Endothelial cell of umbilical vein (primary cell): ENCODE results near the gene TTLL9. TPM values are rescaled to one million over a fixed set of nuclear protein-coding genes. Genes with fewer than 3 reads are reported as not detected.
"Not testable (repeated sequence)": the region's sequence is repeated elsewhere in the genome, so short reads cannot be mapped to it uniquely, and the experiment has no call there.

Source experiments
- BruUV-seq: library from RNA; stranded (reverse); fragments of 400-500 nt; replicated peaks from 2 replicates; lab custom pipeline; 2021; lab: Mats Ljungman, UMichigan
- CTCF ChIA-PET: fragments of 300-600, 350-600 bp; sonication (Branson Sonifier 250); formaldehyde crosslinking; loops from one replicate; lab custom pipeline; 2021; ENCODE audit warnings: antibody characterized with exemption, inconsistent platforms; lab: Charles Lee
- POLR2A ChIA-PET: fragments of 300-600, 350-600 bp; sonication (Branson Sonifier 250); formaldehyde crosslinking; loops from one replicate; lab custom pipeline; 2021; ENCODE audit warnings: antibody characterized with exemption, inconsistent platforms; lab: Charles Lee
- DNase-seq: peaks from one replicate; pipeline ENCODE4 v3.0.0-alpha.2; 2011; ENCODE audit warnings: low read depth, low spot score
- FAIRE-seq: peaks from 2 replicates; lab custom pipeline; 2011; peaks lifted over from hg19 to GRCh38; lab: Jason Lieb, UNC
- H2AFZ ChIP-seq: 2 replicates; pipeline ENCODE4 v1.6.0; 2012; ENCODE audit warnings: low read depth, low read length, control low read depth, inconsistent platforms
- H3K27ac ChIP-seq: 2 replicates; pipeline ENCODE4 v1.5.1; 2011; ENCODE audit warnings: low read depth, mild to moderate bottlenecking, control low read depth, low read length, moderate library complexity; ENCODE audit not compliant: insufficient read depth
- H3K27me3 ChIP-seq, 2 experiments: 2 replicates each; pipeline versions ENCODE4 v1.6.0 to v1.6.1; 2011; ENCODE audit warnings: low read length in 2 of 2, mixed read lengths in 1 of 2; ENCODE audit not compliant: control insufficient read depth in 2 of 2, insufficient read depth in 2 of 2
- H3K36me3 ChIP-seq, 2 experiments: 2 replicates in 1 of 2; 3 replicates in 1 of 2; pipeline ENCODE4 v1.5.1; 2011; ENCODE audit warnings: low read length in 2 of 2, mild to moderate bottlenecking in 1 of 2, moderate library complexity in 1 of 2; ENCODE audit not compliant: control insufficient read depth in 2 of 2, insufficient read depth in 2 of 2; ENCODE audit errors: extremely low read depth in 1 of 2
- H3K4me1 ChIP-seq: 3 replicates; pipeline ENCODE4 v1.5.1; 2011; ENCODE audit warnings: mild to moderate bottlenecking, low read length; ENCODE audit not compliant: control insufficient read depth, insufficient read depth; ENCODE audit errors: extremely low read depth
- H3K4me2 ChIP-seq: 2 replicates; pipeline ENCODE4 v1.6.1; 2011; ENCODE audit warnings: low read length, control low read depth, mixed read lengths; ENCODE audit not compliant: insufficient read depth
- H3K4me3 ChIP-seq, 3 experiments: fragments of 200-600 bp in 1 of 3; sonication (generic), shearing (Covaris generic) in 1 of 3; replicated peaks in 1 of 3; 2 replicates each; pipeline ENCODE4 v1.5.1; 2011 to 2016; ENCODE audit warnings: control low read depth in 3 of 3, low read length in 3 of 3, mild to moderate bottlenecking in 2 of 3, inconsistent platforms in 1 of 3, low read depth in 1 of 3, moderate library complexity in 1 of 3; ENCODE audit not compliant: insufficient read depth in 1 of 3
- H3K79me2 ChIP-seq: 2 replicates; pipeline ENCODE4 v1.6.0; 2012; ENCODE audit warnings: low read length, inconsistent platforms; ENCODE audit not compliant: control insufficient read depth, insufficient read depth
- H3K9ac ChIP-seq: replicated peaks from 2 replicates; pipeline ENCODE3; 2011; ENCODE audit warnings: low read length, control low read depth; ENCODE audit not compliant: insufficient read depth; ENCODE audit errors: extremely low read depth
- H3K9me1 ChIP-seq: replicated peaks from 3 replicates; pipeline ENCODE4 v1.6.0; 2011; ENCODE audit warnings: mild to moderate bottlenecking, low read length; ENCODE audit not compliant: control insufficient read depth, insufficient read depth; ENCODE audit errors: extremely low read depth
- H3K9me3 ChIP-seq: replicated peaks from 2 replicates; pipeline ENCODE4 v1.5.1; 2012; ENCODE audit warnings: low read length, inconsistent platforms; ENCODE audit not compliant: control insufficient read depth, insufficient read depth
- H4K20me1 ChIP-seq: replicated peaks from 2 replicates; pipeline ENCODE3; 2011; ENCODE audit warnings: mild to moderate bottlenecking, low read length; ENCODE audit not compliant: control insufficient read depth, insufficient read depth; ENCODE audit errors: extremely low read depth
- FOS ChIP-seq: IDR thresholded peaks from 2 replicates; pipeline ENCODE4 v1.6.1; 2011; ENCODE audit warnings: mild to moderate bottlenecking, low read length, moderate library complexity, borderline replicate concordance; ENCODE audit not compliant: insufficient read depth
- JUN ChIP-seq: IDR thresholded peaks from 2 replicates; pipeline ENCODE4 v1.6.1; 2011; ENCODE audit warnings: borderline replicate concordance, low read depth; ENCODE audit not compliant: insufficient read length, insufficient read depth
- MYC ChIP-seq: IDR thresholded peaks from one replicate; pipeline ENCODE4 v1.6.1; 2011; ENCODE audit warnings: mild to moderate bottlenecking, low read depth, low read length
- POLR2A ChIP-seq: IDR thresholded peaks from 2 replicates; pipeline ENCODE4 v1.6.1; 2012; ENCODE audit warnings: low read depth, mild to moderate bottlenecking, control low read depth, low read length
- dilution Hi-C: fragments of 300-500 bp; cut with MboI; formaldehyde crosslinking; loops from one replicate; pipeline ENCODE4 v1.15.0; 2019; ENCODE audit warnings: low sequenced_read_pairs; ENCODE audit not compliant: extremely low pct_ligation_motif_present
- intact Hi-C: fragments of 100-400 bp; cut with micrococcal nuclease; formaldehyde crosslinking; loops from one replicate; pipeline ENCODE4 v1.10.0; 2022
- polyA plus RNA-seq, 4 experiments: library from polyadenylated mRNA; depleted of rRNA in 3 of 4; stranded (reverse) in 3 of 4; unstranded in 1 of 4; fragments of >200 nt; gene quantifications; 2 replicates each; pipeline versions ENCODE4 v1.2.1 to v1.2.3, GENCODE V29; 2011 to 2012; ENCODE audit warnings: missing spikeins in 1 of 4
- total RNA-seq: library from RNA; stranded (reverse); gene quantifications from 2 replicates; pipeline ENCODE4 v1.2.3, GENCODE V29; 2021
- TF ChIP-seq, protein P1 (sequence below): IDR thresholded peaks from 2 replicates; pipeline ENCODE4 v1.6.1; 2011; ENCODE audit not compliant: insufficient read depth, insufficient read length

TTLL9 gene
- total and polyA plus RNA-seq, 2 donors (not counting 3 experiments of a cell fraction or from before 2014, with no cell fraction given): 0.03 TPM; not detected in 1

DNA sequence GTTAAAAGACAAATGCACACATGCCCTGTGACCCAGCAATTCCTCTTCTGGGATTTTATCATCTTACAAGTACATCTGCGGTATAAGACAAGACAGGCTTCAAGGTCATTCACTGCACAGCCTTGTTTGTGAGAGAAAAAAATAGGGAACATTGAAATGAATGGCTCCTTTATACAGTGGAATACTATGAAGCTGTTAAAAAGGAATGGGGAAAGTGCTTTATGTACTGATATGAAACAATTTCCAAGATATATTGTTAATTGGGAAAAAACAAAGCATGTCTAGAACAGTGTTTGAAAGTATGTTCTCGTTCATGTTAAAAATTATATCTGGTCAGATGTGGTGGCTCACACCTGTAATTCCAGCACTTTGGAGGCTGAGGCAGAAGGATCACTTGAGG, 56.1 kb downstream of the TTLL9 start:
- Histone ChIP-seq H3K9ac (no peak overlapping the region), H3K9me1 (no peaks in the 10 kb centered on the region), H3K36me3 (no peaks in the 10 kb centered on the region), H4K20me1 (no peaks in the 10 kb centered on the region), H3K4me2 (no peak overlapping the region), H3K4me1 (no peaks in the 10 kb centered on the region), H3K27me3 (peaks cover 6 to 7% of the 10 kb centered on the region in 2 experiments), H3K9me3 (no peaks in the 10 kb centered on the region), H2AFZ (no peak overlapping the region), H3K79me2 (no peaks in the 10 kb centered on the region), H3K4me3 (no peak overlapping the region), H3K27ac (no peak overlapping the region)
- no peak for DNase-seq
- dilution Hi-C loops: no loop called here
- FAIRE-seq: no peak
- ChIA-PET POLR2A (no interaction called here), CTCF (no interaction called here)
- no peak for TF ChIP-seq MYC
- no peak for TF ChIP-seq JUN
- TF ChIP-seq FOS: no peak
- TF ChIP-seq, protein P1, sequence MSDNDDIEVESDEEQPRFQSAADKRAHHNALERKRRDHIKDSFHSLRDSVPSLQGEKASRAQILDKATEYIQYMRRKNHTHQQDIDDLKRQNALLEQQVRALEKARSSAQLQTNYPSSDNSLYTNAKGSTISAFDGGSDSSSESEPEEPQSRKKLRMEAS: no peak
- no TSS peak for BruUV-seq
- intact Hi-C loops: no loop called here

DNA sequence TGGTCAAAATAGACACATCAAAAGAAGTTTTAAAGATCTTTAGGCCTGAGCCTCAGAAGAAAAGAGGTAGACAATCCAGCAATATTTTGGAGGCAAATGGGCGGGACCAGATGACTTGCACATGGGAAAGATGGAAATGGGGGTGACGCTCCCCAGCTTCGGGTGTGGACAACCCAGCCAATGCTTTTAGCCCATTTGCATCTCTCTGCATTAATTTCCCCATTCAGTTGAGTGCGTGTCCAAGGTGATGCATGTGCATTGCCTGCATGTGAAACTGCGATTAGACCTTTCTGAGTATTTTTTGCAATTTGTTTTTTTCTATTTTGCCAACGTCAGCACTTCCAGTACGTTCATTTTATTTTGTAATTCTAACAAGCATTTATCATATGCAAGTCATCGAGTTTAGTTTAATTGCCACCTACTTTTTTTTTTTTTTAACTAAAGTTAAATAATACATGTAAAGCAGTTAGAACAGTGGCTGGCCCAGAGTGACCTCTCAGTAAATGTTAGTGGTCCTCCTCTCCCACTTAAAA, 57.3 kb downstream of the TTLL9 start:
- Histone ChIP-seq H3K9ac (no peak overlapping the region), H3K4me3 (no peak overlapping the region), H3K4me1 (no peaks in the 10 kb centered on the region), H3K27ac (no peak overlapping the region), H3K9me1 (no peaks in the 10 kb centered on the region), H3K4me2 (no peak overlapping the region), H2AFZ (no peak overlapping the region), H3K9me3 (no peaks in the 10 kb centered on the region), H4K20me1 (no peaks in the 10 kb centered on the region), H3K27me3 (peaks cover 6 to 7% of the 10 kb centered on the region in 2 experiments), H3K36me3 (no peaks in the 10 kb centered on the region), H3K79me2 (no peaks in the 10 kb centered on the region)
- ChIA-PET POLR2A (no interaction called here), CTCF (no interaction called here)
- dilution Hi-C loops: no loop called here
- intact Hi-C loops: no loop called here
- FAIRE-seq: no peak
- TF ChIP-seq POLR2A: no peak
- BruUV-seq: no TSS peak
- DNase-seq: no peak

DNA sequence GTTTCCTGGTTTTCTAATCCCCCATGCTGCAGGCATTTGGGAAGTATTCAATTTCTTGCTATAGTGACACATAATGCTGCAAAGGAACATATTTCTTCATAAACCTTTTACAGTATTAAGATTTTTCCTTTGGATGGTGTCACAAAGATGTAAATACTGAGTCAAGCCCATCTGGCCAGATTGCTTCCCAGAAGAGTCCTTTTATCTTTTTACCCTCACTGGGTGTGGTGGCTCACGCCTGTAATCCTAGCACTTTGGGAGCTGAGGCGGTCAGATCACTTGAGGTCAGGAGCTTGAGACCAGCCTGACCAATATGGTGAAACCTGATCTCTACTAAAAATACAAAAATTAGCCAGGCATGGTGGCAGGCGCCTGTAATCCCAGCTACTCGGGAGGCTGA, 59.2 kb downstream of the TTLL9 start:
- intact Hi-C loops, H3K9me1 ChIP-seq, FAIRE-seq, dilution Hi-C loops, H3K36me3 ChIP-seq, H3K79me2 ChIP-seq, POLR2A ChIA-PET, DNase-seq, H4K20me1 ChIP-seq, H3K4me1 ChIP-seq, H3K9me3 ChIP-seq, H3K27me3 ChIP-seq, H2AFZ ChIP-seq, H3K27ac ChIP-seq, BruUV-seq, H3K9ac ChIP-seq, H3K4me2 ChIP-seq, H3K4me3 ChIP-seq: not testable (repeated sequence)
- CTCF ChIA-PET: interaction anchor here (1.5 kb wide), 1 partner anchor 22 kb away, joined by 8 read pairs; the partner anchor contains the start of gene PDRG1
